Epidermal melanocyte (primary cell): ENCODE data around the gene DNAAF8.

Source experiments
- DNase-seq: peaks from one replicate; pipeline ENCODE4 v3.0.0; 2011; ENCODE audit warnings: low spot score; ENCODE audit not compliant: insufficient read length

DNAAF8 gene

DNA sequence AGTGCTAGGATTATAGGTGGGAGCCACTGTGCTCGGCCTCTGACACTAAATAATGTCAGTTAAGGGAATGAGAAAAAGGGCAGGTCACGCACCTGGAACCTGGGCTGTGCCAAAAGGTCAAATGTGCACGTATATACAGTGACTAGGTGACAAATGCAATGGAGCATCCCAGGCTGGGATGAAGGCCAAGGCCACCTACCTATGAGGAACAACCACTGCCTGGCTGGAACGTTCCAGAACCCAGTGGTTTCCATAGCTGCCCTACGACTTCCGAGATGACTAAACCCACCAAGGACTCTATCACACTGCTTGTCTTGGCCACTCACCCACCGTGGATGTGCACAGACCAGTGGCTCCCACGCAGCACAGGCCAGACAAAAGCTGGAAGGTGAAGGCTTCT is 16.6 kb downstream of the DNAAF8 start:
- peak; percentile 7 for DNase-seq

GRCh38 chr16:4752351-4753100 is 18.2 kb downstream of the DNAAF8 start:
- peak; percentile 4 for DNase-seq

DNA sequence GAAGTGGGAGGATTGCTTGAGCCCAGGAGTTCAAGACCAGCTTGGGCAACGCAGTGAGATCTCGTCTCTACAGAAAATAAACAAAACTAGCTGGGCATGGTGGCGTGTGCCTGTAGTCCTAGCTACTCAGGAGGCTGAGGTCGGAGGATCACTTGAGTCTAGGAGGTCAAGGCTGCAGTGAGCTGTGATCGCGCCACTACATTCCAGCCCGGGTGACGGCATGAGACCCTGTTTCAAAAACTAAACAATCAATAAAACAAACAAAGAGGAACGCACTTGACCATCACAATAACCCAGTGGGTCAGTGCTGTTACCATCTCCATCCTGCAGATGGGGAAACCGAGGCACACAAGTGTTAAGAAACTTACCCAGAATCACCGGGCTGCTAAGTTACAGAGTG is 18.9 kb downstream of the DNAAF8 start:
- no peak for DNase-seq

- no peak for DNase-seq
Measured at GRCh38 chr16:4754865-4755264, 20.5 kb downstream of the DNAAF8 start.

GRCh38 chr16:4755687-4756086 is 21.4 kb downstream of the DNAAF8 start:
- DNase-seq: no peak

DNA sequence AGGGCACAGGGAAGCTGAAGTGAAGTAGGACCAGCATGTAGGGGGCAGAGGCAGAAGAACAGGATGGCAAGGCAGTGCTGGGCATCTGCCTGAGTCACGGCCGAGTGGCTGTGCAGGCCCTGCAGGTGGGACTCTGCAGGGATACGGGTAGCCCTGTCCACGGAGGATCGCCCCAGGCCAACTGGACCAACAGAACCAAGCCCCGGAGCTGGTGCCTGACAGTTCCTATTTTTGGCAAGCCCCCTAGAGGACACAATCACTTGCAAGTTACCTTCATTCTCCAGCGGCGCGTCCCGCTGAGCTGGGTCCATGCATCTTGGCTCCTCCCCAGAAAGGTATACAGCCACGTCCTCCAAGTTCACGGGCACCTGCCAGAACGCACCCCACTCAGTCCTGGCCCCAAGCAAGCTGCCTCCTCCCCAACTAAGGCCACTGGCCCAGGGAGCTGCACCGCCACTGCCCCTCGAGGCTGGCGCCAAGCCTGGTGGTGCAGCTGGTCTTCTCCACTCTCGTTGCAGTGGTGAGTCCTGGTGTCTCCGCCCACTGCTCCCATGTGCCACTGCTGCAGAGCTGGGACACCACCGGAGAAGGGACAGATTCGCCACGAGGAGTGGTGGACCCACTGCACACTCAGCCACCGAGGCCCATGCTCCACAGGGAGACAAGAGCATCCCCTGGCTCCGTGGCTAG is 26.0 kb downstream of the DNAAF8 start:
- DNase-seq: no peak

GRCh38 chr16:4762205-4762604 is 27.9 kb downstream of the DNAAF8 start:
- no peak for DNase-seq

DNA sequence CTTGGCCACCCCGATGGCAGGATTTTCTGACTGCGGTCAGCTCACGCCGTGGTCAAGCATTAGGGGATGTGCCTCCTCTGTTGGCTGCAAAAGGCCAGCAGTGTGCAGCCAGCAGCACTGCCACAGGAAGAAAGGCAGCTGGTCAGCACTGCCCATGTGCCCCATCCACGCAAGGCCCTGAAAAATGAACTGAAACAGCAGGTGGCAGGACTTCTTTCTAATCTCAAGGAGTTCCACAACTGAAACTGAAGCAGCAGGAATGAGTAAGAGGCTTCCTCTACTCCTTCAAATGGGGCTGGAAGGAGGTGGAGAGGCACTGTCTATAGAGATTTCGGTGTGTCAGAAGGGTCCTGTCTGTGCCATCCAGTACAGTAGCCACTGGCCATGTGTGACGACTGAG is 29.5 kb downstream of the DNAAF8 start:
- no peak for DNase-seq

DNA sequence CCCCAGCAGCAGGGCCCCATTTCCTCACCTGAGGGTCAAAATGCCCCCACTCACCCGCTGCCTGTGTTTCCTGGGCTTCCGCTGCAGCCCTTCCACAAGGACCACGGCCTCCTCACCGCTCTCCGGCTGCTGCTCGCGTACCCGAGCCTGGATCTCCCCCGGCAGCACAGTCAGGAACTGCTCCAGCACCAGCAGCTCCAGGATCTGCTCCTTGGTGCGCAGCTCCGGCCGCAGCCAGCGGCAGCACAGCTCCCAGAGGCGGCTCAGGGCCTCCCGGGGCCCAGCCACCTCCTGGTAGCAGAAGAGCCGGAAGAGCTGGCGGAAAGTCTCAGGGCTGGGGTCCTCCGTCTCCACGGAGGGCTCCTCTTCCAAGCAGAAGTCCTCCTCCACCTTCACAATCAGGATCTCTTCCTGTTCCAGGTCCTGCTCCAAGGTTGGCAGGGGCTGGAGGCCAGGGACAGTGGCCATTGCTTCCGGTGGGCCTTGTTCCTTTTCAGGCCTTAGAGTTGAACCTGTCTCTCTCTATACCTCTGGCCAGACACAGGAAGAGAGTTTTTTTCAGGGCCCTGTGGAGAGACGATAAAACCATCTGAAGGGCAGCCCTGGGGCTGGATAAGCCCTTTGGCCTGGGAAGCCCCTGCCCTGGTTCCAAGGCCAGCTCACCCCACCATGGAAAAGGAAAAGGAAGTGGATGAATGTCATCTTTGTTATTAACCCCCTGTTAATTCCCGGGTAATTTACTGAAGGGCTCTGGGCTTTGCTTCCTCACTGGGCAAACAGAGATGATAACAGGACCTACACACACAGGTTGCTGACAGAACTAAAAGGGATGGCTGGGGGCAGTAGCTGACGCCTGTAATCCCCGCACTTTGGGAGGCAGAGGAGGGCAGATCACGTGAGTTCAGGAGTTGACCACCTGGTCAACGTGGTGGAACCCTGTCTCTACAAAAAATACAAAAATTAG is 31.5 kb downstream of the DNAAF8 start:
- DNase-seq: no peak

GRCh38 chr16:4766875-4767628 is 32.7 kb downstream of the DNAAF8 start, which contains the start of gene ZNF500:
Gene ZNF500, minus strand, starts transcription at chr16:4767162. Its CDS starts 1,184 bp downstream, at chr16:4765978.
- DNase-seq: peak; percentile 93

DNA sequence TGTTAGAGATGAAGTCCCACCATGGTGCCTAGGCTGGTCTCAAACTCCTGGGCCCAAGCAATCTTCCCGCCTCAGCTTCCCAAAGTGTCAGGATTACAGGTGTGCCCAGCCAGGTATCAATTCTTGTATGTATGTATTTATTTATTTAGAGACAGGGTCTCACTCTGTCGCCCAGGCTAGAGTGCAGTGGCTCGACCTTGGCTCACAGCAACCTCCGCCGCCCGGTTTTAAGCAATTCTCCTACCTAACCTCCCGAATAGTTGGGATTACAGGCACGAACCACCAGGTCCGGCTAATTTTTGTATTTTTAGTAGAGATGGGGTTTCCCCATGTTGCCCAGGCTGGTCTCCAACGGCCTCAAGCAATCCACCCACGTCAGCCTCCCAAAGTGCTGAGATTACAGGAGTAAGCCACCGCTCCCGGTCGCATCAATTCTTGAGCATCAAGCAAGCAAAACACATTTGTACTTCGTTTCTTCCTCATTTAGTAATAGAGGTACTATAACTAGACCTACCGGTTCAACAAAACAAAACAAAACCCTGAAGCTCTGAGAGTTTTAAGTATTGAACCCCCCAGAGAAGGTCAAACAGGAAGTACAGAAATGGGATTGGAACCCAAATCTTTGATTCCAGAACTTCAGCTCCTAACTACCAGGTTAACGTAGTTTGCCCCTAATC is 33.7 kb downstream of the DNAAF8 start:
- DNase-seq: no peak

DNA sequence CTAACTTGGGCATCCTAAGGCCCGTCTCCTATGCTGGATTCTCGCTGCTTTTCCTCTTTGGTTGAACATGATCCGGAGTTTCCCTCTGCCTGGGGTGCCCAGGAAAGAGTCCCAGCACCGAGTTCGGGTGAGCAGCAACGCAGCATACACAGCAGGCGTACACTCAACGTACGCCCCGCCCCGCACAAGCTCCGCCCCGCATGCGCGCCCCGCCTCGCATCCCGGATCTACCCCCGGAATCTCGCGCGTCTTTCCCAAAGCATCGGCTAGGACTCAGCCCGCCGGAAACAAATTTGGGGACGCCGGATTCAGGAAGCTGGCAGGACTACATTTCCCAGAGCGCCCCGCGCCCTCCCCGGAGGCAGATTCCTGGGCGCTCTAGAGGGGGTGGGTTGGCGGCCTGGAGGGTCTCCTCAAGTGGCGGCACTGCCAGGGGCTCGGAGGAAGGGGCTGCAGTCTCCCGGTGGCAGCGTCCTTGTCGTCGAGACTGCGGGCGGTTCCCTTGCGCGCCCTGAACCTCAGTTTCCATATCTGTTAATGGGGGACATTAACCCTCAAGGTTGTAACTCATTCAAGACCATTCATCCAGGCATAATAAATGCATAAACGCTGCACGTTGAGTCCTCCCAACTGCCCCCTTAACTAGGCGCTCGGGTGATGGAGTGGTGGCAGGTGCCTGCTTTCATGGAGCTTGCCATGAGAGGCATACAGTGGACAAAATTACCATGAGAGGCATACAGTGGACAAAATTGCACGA is 34.4 kb downstream of the DNAAF8 start:
- peak; percentile 96 for DNase-seq

GRCh38 chr16:4769306-4769638 is 34.9 kb downstream of the DNAAF8 start:
- DNase-seq: no peak

- DNase-seq: no peak
Measured at GRCh38 chr16:4771646-4772045, 37.3 kb downstream of the DNAAF8 start.

- no peak for DNase-seq
Measured at GRCh38 chr16:4772351-4772750, 38.0 kb downstream of the DNAAF8 start.

GRCh38 chr16:4775005-4775404 is 40.7 kb downstream of the DNAAF8 start:
- DNase-seq: no peak

GRCh38 chr16:4776141-4776705 is 41.9 kb downstream of the DNAAF8 start:
- DNase-seq: no peak

DNA sequence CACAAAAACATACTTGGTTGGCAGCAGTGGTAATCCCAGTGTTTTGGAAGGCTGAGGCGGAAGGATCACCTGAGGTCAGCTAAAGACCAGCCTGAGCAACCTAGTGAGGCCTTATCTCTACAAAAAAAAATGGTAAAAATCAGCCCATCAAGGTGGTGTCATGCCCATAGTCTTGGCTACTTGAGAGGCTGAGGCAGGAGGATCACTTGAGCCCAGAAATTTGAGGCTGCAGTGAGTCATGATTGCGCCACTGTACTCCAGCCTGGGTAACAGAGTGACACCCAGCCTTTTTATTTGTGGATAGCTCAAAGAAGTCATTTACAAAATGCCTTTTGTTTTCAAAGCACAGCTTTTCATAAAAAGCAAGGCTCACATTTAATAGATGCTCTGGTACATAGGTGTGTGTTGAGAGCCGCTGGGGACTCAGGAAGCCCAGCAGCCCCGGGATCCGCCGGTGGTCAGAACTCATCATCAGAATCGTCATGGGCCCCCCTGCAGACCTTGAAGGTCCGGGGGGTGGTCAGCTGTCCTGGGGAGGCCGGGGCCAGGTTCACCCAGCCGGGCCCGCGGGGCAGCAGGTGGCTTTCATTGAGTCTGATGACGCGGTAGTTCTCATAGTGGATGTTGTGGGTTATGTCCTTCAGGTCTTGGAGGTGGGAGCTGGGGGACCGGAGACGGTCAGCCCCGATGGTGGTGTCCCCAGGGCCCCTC is 43.2 kb downstream of the DNAAF8 start:
- no peak for DNase-seq

GRCh38 chr16:4778050-4778392 is 43.7 kb downstream of the DNAAF8 start:
- DNase-seq: no peak
